ENCODE results near the gene CEP152.

CEP152 gene

GRCh38 chr15:48796930-48797329 lies 13.9 kb downstream of the CEP152 start:
- Histone ChIP-seq H3K27me3 (ENCODE audit: low read depth, low read length) (no peaks in the 10 kb centered on the region), H2AFZ (ENCODE audit: low read depth, low read length) (no peak overlapping the region), H3K36me3 (replicated peaks; ENCODE audit: low read depth, low read length) (peaks cover 10% of the 10 kb centered on the region), H3K4me3 (ENCODE audit: low read length) (no peak overlapping the region), H3K4me2 (ENCODE audit: low read length) (no peak overlapping the region), H3K4me1 (ENCODE audit: low read length) (peaks cover 15% of the 10 kb centered on the region), H3K27ac (ENCODE audit: low read length) (no peak overlapping the region), H3K9me3 (ENCODE audit: insufficient read depth, low read length) (no peaks in the 10 kb centered on the region), H3K79me2 (ENCODE audit: low read length) (peaks cover 18% of the 10 kb centered on the region), H4K20me1 (ENCODE audit: insufficient read depth, low read length) (0 out of 2 replicates have a peak, but pooled peaks cover 8% of the 10 kb centered on the region), H3K9ac (ENCODE audit: low read length) (no peak overlapping the region)
- no peak for TF ChIP-seq CTCF (IDR thresholded peaks at IDR 0.05; ENCODE audit: low read depth, low read length)
- TF ChIP-seq EZH2phosphoT487 (IDR thresholded peaks at IDR 0.05; ENCODE audit: low read depth) = no peak

GRCh38 chr15:48796521-48796920 lies 14.3 kb downstream of the CEP152 start:
- Histone ChIP-seq H3K27ac (ENCODE audit: low read length) (no peak overlapping the region), H2AFZ (ENCODE audit: low read depth, low read length) (no peak overlapping the region), H3K4me3 (ENCODE audit: low read length) (no peak overlapping the region), H3K36me3 (replicated peaks; ENCODE audit: low read depth, low read length) (peaks cover 10% of the 10 kb centered on the region), H3K4me1 (ENCODE audit: low read length) (peaks cover 15% of the 10 kb centered on the region), H3K79me2 (ENCODE audit: low read length) (peaks cover 17% of the 10 kb centered on the region), H3K9me3 (ENCODE audit: insufficient read depth, low read length) (no peaks in the 10 kb centered on the region), H3K27me3 (ENCODE audit: low read depth, low read length) (no peaks in the 10 kb centered on the region), H3K9ac (ENCODE audit: low read length) (no peak overlapping the region), H3K4me2 (ENCODE audit: low read length) (no peak overlapping the region), H4K20me1 (ENCODE audit: insufficient read depth, low read length) (0 out of 2 replicates have a peak, but pooled peaks cover 7% of the 10 kb centered on the region)
- TF ChIP-seq EZH2phosphoT487 (IDR thresholded peaks at IDR 0.05; ENCODE audit: low read depth) (no peak), CTCF (IDR thresholded peaks at IDR 0.05; ENCODE audit: low read depth, low read length) (no peak)

- no peak overlapping the region for H3K27ac ChIP-seq (ENCODE audit: low read length)
Measured at GRCh38 chr15:48795901-48796300, 15.0 kb downstream of the CEP152 start.

GRCh38 chr15:48794697-48795134 lies 16.2 kb downstream of the CEP152 start:
- TF ChIP-seq EZH2phosphoT487 (IDR thresholded peaks at IDR 0.05; ENCODE audit: low read depth) = no peak
- no peak for TF ChIP-seq CTCF (IDR thresholded peaks at IDR 0.05; ENCODE audit: low read depth, low read length)
- Histone ChIP-seq H2AFZ (ENCODE audit: low read depth, low read length) (no peak overlapping the region; the same call in 1 of the 2 replicates), H3K9me3 (ENCODE audit: insufficient read depth, low read length) (no peaks in the 10 kb centered on the region), H3K27ac (ENCODE audit: low read length) (peak overlapping the region; percentile 63), H3K4me1 (ENCODE audit: low read length) (peaks cover 15% of the 10 kb centered on the region), H3K4me3 (ENCODE audit: low read length) (peak overlapping the region; percentile 29), H3K79me2 (ENCODE audit: low read length) (peaks cover 5% of the 10 kb centered on the region), H3K27me3 (ENCODE audit: low read depth, low read length) (no peaks in the 10 kb centered on the region), H3K9ac (ENCODE audit: low read length) (peak overlapping the region; percentile 11; the same call in 1 of the 2 replicates), H4K20me1 (ENCODE audit: insufficient read depth, low read length) (no peaks in the 10 kb centered on the region), H3K36me3 (replicated peaks; ENCODE audit: low read depth, low read length) (peaks cover 18% of the 10 kb centered on the region), H3K4me2 (ENCODE audit: low read length) (peak overlapping the region; percentile 64)

More at GRCh38 chr15:48795901-48796300, 15.0 kb downstream of the CEP152 start:
- Histone ChIP-seq H2AFZ (ENCODE audit: low read depth, low read length) (no peak overlapping the region), H3K27me3 (ENCODE audit: low read depth, low read length) (no peaks in the 10 kb centered on the region), H3K9me3 (ENCODE audit: insufficient read depth, low read length) (no peaks in the 10 kb centered on the region), H3K4me1 (ENCODE audit: low read length) (peaks cover 15% of the 10 kb centered on the region), H3K4me3 (ENCODE audit: low read length) (no peak overlapping the region), H4K20me1 (ENCODE audit: insufficient read depth, low read length) (0 out of 2 replicates have a peak, but pooled peaks cover 3% of the 10 kb centered on the region), H3K79me2 (ENCODE audit: low read length) (peaks cover 15% of the 10 kb centered on the region), H3K36me3 (replicated peaks; ENCODE audit: low read depth, low read length) (peaks cover 13% of the 10 kb centered on the region), H3K9ac (ENCODE audit: low read length) (no peak overlapping the region), H3K4me2 (ENCODE audit: low read length) (no peak overlapping the region)
- no peak for TF ChIP-seq EZH2phosphoT487 (IDR thresholded peaks at IDR 0.05; ENCODE audit: low read depth)
- no peak for TF ChIP-seq CTCF (IDR thresholded peaks at IDR 0.05; ENCODE audit: low read depth, low read length)
